ENCODE measurements around the gene TTC34.

- no peak for TF ChIP-seq CTCF (IDR thresholded peaks at IDR 0.05; ENCODE audit: low read length)
- TF ChIP-seq EZH2 (IDR thresholded peaks at IDR 0.05; ENCODE audit: borderline replicate concordance, low read length) = no peak
Observed at GRCh38 chr1:2810281-2810680, 8.8 kb upstream of the TTC34 start.
